Measurements from ENCODE around the gene PDK3.

The PDK3 gene

DNA sequence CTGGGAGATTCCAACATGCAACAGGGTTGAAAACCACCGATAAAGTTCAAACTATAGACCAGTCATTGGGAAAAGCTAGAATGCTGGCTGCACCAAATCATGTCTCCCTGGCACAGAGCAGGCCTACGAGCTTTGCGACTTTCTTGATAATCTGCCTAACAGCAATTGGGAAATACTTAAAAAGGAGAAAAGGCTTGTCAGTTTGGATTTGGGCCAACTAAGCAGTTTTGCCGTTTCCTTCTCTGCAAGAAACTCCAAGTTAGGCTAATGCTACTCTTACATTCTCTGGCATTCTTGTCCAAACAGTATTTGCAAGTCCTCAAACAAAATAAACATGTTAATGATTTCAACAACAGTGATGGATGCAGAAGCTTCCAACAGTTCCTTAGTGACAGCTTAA is 87.9 kb downstream of the PDK3 start:
- DNase-seq (ENCODE audit: low read depth in 2 of 2) = no peak

DNA sequence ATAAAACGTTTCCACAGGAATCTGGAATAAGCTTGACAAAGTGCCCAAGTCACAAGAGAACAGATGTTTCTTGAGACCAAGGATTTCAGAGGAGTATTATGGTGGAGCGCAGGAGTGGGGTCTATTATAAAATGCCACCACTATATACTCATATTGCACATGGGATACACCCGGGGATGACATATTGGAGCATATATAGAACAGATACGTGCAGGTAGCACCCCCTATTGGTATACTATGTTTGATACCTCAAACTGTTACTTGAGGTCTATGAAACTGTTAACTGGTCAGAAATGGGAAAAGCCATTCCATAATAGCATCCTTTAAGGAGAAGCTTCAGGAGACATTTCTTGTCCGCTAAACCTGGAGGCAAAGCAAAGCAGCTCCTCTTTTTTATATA is 96.0 kb downstream of the PDK3 start:
- no peak for DNase-seq (ENCODE audit: low read depth in 2 of 2)

DNA sequence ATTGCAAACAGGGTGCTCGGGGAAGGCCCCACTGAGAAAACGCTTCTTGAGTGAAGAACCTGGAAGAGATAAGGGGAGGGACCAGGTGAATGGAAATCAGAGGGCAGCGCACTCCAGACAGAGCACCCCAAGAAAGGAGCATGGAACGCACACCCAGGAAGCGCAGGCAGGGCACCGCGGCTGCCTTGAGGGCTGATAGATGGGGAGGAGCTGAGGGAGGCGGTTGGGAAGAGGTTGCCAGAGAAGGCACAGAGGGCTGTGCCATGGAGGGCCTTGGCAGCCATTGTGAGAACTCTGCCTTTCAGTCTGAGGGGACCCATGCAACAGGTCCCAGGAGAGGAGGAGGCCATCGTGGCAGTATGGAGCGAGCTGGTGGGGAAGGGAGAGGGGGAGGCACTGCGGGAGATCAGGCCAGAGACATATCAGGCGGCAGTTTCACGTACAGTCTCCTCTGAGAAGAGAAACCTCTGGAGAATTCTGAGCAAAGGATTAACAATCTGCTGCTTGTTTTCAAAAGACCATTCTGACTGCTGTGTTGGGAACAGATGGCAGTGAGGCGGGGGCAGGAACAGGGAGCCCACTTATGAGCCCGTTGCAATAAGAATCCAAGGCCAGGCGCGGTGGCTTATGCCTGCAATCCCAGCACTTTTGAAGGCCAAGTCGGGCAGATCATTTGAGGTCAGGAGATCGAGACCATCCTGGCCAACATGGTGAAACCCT is 98.4 kb downstream of the PDK3 start:
- no peak for DNase-seq (ENCODE audit: low read depth in 2 of 2)

DNA sequence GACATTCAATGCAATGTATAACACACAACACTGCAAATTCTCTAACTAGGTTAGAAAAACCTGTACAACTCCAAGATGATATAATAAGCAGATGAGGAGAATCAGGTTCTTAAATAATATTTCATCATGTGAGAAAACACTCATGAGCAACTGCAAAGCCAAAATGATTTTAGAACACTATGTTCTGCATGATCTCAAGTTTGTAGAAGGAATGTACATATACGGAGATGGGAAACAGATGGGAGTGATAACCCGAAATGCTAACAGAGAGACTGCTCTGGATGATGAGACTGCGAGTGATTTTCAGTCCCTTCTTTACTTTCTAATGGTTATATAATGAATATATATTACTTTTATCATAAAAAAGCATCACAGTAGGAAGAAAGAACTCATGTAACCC is 101.2 kb downstream of the PDK3 start:
- DNase-seq (ENCODE audit: low read depth in 2 of 2) = no peak

DNA sequence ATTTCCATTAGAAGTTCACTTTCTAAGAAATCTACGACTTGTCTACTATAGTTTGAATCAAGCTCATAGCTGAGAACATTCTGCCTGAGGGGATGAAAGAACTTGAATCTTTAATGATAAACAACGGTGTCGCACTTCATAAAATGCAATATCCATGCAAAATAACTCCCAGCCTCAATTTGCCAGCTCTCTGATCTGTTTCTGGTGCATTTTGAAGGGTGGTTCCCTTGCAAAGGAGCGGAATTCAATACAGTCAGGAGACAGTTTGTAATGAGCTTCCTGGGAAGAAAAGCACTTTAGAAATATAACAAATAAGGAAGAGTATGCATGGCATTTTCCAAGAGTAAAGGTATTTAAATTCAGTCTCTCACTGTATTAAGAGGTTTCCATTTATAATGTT is 102.1 kb downstream of the PDK3 start:
- no peak for DNase-seq (ENCODE audit: low read depth in 2 of 2)

DNA sequence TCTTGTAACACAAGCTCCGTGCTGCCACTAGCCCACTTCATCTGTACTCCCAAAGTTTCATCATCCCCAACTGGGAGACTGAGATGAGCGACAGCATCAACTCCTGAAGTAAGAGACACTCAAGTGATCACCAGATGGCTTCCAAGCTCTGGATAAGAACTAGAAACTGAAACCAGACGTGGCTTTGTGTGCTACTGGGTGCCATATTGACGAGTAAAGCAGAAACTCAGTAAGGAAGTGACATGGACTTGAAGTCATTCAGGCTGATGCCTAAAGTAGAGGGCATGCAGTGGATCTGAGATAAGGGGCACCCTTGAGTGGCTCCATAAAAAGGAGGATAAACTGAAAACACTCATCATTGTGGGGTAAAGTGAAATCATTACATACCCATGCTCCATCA is 109.7 kb downstream of the PDK3 start:
- DNase-seq (ENCODE audit: low read depth in 2 of 2) = no peak

DNA sequence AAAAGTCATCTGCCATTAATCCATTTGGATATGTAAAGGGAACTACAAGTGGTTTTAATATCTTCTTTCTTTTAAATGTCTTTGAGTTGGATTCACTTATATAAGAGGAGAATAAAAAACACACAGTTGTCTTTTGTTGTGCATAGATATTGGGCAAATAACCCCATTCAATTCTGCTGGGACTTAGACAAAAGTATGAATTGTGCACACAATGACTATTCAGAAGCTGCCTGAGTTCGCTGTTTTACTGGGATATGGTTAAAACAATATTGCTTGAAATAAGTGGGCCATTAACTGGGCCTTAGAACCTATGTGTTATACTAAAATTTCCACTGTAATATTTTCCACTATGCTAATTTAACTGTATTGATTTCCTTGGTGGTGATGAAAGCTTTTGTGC is 110.4 kb downstream of the PDK3 start:
- no peak for DNase-seq (ENCODE audit: low read depth in 2 of 2)

DNA sequence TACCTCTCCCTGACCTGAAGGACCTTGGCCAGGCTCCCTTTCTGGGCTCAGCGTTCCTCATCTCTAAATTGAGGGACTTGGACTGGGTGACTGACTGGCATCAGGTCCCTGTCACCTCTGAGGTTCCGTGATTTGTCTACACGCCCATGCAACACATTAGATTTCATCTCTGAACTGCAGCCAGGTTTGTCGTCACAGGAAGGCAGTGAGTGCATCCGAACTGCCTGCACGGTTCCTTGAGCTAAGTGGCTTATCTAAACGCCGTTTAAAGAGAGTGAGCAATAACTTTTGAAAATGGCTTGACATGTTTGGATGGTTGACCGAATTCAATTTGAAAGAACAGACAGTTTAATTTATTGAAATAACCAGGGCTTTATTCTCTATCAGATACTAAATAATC is 112.0 kb downstream of the PDK3 start:
- no peak for DNase-seq (ENCODE audit: low read depth in 2 of 2)

All from stimulated activated CD4-positive, alpha-beta T cell treated with anti-CD3 and anti-CD28 coated beads, Interleukin-1b, Interleukin-23, amount 100 ng/mL, for 4 hours (primary cell).